ENCODE measurements around the gene SKAP1. TPM values are rescaled to one million over a fixed set of nuclear protein-coding genes. Genes with fewer than 3 reads are reported as not detected.
A peak's percentile ranks its signal among the peaks of the same experiment; 100 is the strongest.

SKAP1 gene
- polyA plus RNA-seq, 1 donor = 12.7 TPM

GRCh38 chr17:48244814-48245213, 185.2 kb downstream of the SKAP1 start:
- DNase-seq = no peak

GRCh38 chr17:48244121-48244711, 185.8 kb downstream of the SKAP1 start:
- no peak for DNase-seq

GRCh38 chr17:48241770-48242497, 188.1 kb downstream of the SKAP1 start:
- DNase-seq = no peak

DNA sequence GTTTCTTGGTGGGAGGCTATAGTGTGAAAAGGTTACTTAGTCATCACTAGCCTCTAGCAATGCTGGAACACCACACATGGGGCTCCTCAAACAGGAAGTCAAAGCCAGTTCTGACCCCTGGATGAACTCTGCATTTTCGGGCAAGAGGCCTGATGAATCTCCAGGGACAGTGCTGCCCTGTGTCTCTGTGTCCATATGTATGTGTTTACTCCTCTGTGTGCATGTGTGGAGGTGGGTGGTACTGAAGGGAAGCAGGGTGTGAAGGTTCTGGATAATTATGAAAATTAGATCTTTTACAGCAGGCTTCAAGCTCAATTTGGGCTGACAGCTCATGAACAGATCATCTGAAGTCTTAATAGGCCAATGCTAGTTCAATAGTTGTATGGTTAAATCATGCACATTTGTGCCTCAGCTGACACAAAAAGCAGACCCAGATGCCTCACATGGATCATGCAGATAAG, 188.9 kb downstream of the SKAP1 start:
- no peak for DNase-seq

DNA sequence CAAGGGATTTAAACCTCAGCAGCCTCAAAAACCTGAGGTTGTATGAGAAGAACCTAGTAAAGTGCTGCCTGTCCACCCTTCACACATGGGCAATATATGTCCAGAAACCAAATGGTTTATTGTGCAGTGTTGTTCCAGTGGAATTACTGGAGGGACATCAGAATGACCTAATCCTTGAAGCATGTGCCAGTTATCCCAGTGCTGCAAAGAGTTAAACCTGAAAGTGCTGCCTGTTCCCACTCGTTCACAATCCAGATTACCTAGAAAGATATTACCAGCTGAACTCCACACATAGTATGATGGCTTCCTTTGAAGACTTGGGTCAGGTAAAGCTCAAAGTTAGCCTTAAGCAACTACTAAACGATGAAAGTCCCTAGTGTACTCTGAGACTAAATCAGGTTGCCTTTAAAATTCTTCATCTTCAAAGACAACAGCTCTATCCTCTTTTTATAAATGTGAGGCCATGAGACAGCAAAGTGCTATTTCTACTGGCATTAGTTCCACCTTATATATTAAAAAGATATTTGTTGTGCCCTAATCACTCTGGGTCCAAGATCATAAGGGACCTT, 189.4 kb downstream of the SKAP1 start:
- no peak for DNase-seq

GRCh38 chr17:48240122-48240521, 189.9 kb downstream of the SKAP1 start:
- no peak for DNase-seq

- no peak for DNase-seq
Observed at GRCh38 chr17:48239603-48239995, 190.4 kb downstream of the SKAP1 start.

DNA sequence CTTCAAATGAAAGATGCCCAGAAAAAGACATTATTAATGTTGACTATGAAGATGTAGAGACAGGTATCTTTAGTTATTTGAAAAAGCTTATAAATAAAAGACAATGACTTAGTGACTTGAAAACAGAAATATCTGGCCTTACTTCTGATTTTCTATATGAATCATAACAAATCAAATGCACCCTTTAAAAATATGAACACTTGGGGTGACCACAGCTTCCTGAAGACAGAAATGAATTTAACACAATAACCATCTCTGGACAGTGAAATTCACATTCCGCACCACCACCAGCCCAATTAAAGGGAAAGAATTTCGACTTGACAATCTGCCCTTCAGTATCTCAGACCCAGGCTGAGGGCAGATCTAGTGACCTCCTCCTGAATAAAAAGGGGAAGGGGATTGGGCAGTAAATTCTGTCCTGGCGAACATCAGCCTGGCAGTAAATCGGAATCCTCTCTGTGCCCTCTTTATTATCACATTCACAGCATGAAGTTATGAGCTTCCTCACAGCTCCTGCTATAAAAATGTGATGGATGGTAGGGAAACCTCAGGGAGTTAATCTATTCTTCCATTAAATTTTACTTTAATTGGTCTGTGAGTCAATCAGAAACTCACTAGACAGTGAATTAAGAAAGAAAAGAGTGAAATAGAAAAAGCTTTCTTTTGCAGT, 190.9 kb downstream of the SKAP1 start:
- DNase-seq = no peak

DNA sequence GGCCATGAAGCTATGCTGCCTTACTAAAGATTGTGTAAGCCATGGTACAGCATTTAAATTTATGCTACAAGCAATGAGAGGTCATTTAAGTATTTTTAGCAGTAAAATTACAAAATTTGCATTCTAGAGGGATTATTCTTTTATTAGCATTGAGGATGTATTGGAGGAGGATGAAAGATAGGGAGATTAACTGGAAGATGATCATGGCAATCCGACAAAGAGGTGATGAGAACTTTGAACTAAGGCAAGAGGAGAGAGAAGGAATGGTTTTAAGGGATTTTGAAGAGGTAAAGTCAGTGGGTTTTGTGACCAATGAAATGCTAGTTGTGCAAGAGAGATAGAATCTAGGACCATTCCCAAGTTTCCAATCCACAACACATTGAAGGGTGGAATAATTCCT, 192.6 kb downstream of the SKAP1 start:
- DNase-seq = no peak

DNA sequence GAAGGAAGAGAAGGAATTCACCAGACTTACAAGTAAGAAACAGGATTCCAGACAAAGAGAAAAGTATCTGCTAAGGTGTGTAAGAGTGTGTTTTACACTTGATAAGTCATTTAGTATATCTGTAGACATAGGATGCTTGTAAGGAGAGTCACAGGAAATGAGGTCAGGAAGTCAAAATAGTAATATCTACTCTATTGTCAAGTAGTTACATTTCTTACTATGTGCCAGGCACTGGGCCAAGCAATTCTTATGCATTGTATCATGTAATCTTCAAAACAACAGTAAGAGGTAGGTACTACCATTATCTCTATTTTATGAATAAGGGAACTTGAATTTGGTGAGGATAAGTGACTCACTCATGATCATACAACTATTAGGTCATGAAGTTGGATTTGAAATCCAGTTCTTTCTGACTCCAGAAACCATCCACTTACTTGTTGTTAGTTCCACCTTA, 193.3 kb downstream of the SKAP1 start:
- DNase-seq = no peak

DNA sequence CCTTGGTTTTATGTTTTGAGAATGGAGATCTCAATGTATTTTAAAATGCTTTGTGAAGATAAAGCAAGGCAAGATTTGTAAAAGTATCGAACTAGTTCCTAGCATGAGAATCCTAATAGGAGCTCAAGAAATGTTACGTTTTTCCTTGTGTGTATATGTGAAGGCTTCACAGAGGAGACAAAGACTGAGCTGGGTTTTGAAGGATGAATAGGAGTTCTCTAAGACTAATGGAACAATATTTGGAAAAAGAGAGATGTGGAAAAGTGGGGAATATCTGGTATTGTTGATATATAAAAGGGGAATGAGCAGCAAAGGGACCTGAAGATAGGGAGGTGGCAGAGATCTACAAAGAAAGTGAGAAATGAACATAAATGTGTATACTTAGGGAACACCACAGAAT, 195.1 kb downstream of the SKAP1 start:
- no peak for DNase-seq

DNA sequence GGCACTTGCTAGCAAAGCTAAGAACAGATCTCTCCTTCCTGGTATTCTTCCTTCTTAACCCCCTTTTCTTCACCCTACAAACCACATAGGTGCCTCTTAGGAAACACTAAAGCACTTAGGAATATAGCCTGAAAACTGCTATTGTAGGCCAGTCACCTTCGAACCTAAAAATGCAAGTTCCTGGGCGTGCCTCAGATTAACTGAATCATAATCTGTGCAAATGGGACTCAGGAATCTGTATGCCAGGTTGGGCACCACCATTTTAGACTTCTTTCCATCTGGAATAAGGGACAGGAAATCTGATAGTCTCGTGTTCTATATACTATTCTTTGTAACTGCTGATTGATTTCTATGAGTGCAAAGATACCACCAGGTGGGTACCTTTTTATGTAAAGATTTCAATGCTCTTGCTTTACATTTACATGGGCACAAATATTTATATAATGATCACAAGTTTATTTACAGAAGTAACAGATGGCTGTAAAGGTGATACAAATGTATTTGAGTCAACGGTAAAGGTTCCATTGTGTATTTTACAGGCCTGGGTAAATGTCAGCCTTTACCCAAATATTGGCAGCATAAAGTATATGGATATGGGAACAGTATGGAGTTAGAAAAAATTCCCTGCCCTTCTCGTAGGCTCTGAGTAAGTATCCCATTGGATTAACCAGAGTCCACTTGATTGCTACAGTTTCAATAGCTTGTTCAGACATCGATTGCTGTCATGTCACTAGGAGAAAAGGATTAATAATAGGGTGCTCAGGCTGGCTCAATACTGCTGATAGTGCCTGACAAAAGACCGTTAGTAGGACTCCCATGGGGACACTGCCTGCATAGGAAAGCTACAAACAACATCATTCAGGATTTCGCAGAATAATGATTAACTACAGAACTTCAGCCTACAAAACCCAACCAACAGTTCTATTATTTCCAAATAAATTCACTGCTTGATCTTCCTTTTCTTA, 197.7 kb downstream of the SKAP1 start:
- no peak for DNase-seq

DNA sequence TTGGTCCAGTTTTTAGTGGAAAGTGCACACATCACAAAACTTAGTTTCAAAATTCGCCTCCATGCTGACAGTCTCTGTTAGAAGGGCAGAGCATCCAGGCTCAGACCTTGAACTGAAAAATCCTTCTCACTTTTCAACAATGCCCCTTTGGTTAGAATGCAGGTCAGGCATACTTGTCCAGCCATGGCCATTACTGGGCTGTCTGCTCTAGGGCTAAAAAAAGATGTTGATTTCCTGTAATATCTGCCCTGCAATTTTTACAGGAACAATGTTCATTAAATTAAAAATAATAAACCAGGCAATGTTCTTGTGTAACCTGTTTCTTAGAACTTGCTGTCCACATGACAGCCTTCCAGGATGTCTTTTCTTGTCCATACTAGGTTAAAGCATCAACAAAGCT, 200.1 kb downstream of the SKAP1 start:
- no peak for DNase-seq

- no peak for DNase-seq
Observed at GRCh38 chr17:48228720-48229119, 201.3 kb downstream of the SKAP1 start.

DNA sequence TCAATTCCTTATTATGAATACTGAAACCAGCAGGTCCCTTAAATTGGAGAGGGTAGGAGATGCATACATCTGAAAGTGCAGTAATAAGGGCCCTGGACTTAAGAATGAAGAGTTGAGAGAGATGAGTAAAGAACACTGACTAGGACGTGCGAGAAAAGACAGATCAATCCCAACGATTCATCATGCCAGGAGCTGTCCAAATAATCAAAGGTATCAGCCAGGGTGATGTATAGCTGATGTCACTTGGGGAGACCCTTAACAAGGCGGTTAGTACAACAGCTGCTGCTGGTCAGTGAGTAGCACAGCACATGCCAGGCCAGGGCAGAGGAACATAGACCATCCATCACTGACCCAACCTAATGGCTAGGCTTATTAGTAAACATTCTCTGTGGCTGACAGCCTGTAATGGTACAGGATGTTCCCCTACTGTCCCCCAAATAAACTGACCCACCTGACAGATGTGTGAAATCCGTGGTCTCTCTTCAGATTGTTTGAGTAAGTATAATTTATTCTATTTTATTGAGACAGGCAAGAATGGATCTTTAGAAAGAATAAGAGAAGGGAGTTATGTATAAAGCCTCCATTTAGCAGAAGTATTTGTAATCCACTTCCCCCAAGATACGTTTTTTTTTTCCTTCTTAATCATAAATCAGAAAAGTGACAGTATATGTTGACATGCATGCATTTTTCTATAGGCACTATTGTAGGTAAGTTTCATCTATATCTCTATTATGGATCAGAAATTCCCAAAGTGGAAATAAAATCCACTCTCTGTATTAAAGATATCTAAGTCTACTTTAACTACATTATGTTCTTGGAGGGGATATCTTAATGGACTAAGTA, 204.1 kb downstream of the SKAP1 start:
- DNase-seq = no peak

DNA sequence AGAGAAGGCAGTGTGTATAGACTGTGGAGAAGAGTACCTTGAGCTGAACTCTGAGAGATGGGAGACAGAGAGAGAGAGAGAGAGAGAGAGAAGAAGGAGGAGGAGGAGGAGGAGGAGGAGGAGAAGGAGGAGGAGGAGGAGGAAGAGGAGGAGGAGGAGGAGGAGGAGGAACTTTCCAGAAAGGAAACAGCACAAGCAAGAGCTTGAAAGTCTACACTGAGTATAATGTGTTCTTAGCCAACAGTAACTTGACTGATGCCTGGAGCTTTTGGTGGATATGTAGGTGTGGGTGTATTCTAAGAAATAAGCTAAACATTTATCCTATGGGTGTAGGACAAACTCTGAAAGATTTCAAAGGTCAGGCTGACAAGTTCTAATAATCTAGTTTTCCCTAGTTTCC, 206.1 kb downstream of the SKAP1 start:
- DNase-seq = no peak

DNA sequence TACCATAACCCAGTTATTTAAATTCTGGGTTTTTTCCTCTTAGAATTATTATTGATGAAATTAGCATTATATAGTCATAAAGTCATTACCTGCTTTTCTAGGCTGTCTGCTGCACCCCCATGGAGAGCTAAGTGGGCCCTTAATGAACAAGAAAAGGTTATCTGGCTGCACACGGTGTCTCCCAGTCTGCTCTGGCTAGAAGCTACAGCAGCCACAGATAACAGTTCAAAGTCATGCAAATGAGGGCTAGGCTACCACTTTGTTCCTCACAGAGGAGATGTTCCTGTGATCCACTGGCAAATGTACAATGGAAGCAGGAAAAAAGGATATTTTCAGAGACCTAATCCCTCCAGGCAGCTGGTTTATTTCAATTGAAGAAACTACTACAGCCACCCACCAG, 210.4 kb downstream of the SKAP1 start:
- no peak for DNase-seq

DNA sequence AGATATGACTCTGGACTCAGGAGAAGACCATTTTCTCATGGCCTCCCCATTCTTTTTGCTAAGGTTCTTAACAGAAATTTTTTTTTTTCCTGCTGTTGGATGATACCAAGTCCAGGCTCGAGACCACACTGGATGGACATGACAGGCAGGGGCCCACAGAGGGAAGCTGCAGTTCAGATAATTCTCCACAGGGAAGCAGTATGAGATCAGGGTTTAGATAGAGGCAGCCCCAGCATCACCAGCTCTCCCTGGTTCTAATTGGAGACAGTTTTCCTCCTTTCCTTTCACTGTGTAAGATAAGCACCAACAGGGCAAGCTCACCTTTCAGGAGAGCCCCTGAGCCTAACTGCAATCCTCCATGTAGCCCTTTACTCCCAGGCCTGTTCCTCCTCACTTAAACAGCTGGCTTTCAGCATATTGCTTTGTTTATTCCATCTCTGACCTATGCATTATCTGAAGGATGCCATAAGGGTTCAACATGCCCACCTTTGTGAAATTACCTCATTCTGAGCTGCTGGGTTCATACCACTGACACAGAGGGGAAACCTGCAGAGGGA, 214.4 kb downstream of the SKAP1 start:
- peak; percentile 53 for DNase-seq

GRCh38 chr17:48213797-48214196, 216.2 kb downstream of the SKAP1 start:
- DNase-seq = peak; percentile 36

GRCh38 chr17:48211787-48212186, 218.2 kb downstream of the SKAP1 start:
- no peak for DNase-seq

DNA sequence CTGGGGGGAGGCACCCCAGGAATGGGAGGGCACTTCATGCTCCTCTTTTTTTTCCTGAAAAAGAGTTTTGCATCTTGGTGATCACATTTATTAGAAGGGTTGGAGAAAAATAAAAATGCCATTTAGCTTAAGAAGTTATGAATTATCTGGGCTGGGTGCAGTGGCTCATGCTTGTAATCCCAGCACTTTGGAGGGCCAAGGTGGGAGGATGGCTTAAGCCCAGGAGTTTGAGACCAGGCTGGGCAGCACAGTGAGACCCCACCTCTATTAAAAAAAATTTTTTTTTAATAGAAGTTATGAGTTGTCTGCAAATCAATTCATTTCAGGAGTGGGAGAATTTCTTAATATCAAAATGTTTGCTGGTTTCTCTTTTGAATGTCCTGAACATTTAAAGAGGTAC, 219.0 kb downstream of the SKAP1 start:
- DNase-seq = no peak
